GM12873 (cell line): ENCODE results near the gene ARHGEF12.
A peak's percentile ranks its signal among the peaks of the same experiment; 100 is the strongest.

Experiments
- CTCF ChIP-seq: IDR thresholded peaks from 2 replicates; pipeline ENCODE4 v1.5.1; 2012; ENCODE audit warnings: low read depth, mild to moderate bottlenecking, moderate library complexity, low read length, control low read depth; ENCODE audit not compliant: insufficient read depth; ENCODE audit errors: missing control alignments

The ARHGEF12 gene

GRCh38 chr11:120529214-120529613 lies 193.0 kb downstream of the ARHGEF12 start:
- peak; percentile 2 for TF ChIP-seq CTCF

GRCh38 chr11:120529911-120530310 lies 193.7 kb downstream of the ARHGEF12 start:
- TF ChIP-seq CTCF: no peak

GRCh38 chr11:120532082-120532831 lies 196.0 kb downstream of the ARHGEF12 start:
- TF ChIP-seq CTCF: no peak

- TF ChIP-seq CTCF: no peak
These were observed 196.6 kb downstream of the ARHGEF12 start for GRCh38 chr11:120532832-120533196.

- no peak for TF ChIP-seq CTCF
These were observed 200.0 kb downstream of the ARHGEF12 start for GRCh38 chr11:120536091-120536796.

- no peak for TF ChIP-seq CTCF
These were observed 200.6 kb downstream of the ARHGEF12 start for GRCh38 chr11:120536797-120537169.

GRCh38 chr11:120537996-120538395 lies 201.8 kb downstream of the ARHGEF12 start:
- no peak for TF ChIP-seq CTCF
